ENCODE measurements around the gene DALRD3.

Gene DALRD3

GRCh38 chr3:49021213-49021812 lies 2.9 kb upstream of the DALRD3 start:
- DNase-seq (ENCODE audit: low spot score), result peak; percentile 97
- TF ChIP-seq CTCF (IDR thresholded peaks at IDR 0.05; ENCODE audit: extremely low read depth, missing control alignments), result no peak

GRCh38 chr3:49020330-49021212 lies 2.2 kb upstream of the DALRD3 start:
- TF ChIP-seq CTCF (IDR thresholded peaks at IDR 0.05; ENCODE audit: extremely low read depth, missing control alignments), result no peak
- DNase-seq (ENCODE audit: low spot score), result peak; percentile 76

DNA sequence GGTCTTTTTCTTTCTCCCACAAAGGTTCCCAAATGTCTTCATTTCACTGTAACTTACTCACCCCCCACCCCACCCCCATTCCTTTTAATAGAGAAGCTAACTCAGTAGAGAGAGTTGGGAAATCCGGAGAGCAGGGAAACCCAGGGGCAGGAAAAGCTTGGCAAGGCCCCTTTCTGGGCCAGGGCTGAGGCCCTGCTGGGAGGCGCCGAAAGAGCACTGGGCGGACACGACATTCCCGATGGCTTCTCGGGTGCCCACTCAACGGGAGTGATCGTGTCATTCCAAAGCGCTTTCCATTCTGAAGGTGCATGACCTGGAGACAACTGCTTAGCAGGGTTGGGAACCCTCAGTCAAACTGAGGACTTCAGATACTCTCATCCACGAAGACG lies 1.6 kb upstream of the DALRD3 start:
- no peak for TF ChIP-seq CTCF (IDR thresholded peaks at IDR 0.05; ENCODE audit: extremely low read depth, missing control alignments)
- no peak for DNase-seq (ENCODE audit: low spot score)

GRCh38 chr3:49018707-49019006 lies 277 bp upstream of the DALRD3 start:
- no peak for DNase-seq (ENCODE audit: low spot score)
- TF ChIP-seq CTCF (IDR thresholded peaks at IDR 0.05; ENCODE audit: extremely low read depth, missing control alignments), result no peak

- peak; percentile 34 for DNase-seq (ENCODE audit: low spot score)
- TF ChIP-seq CTCF (IDR thresholded peaks at IDR 0.05; ENCODE audit: extremely low read depth, missing control alignments), result no peak
Measured at GRCh38 chr3:49017229-49017970, 980 bp downstream of the DALRD3 start.

- no peak for TF ChIP-seq CTCF (IDR thresholded peaks at IDR 0.05; ENCODE audit: extremely low read depth, missing control alignments)
- DNase-seq (ENCODE audit: low spot score), result no peak
Measured at GRCh38 chr3:49016414-49017228, 1.8 kb downstream of the DALRD3 start.

All from GM20000 (cell line).